Thoracic aorta (tissue), 2 donors: Measurements from ENCODE around the gene PARD3. TPM values are rescaled to one million over a fixed set of nuclear protein-coding genes. Genes with fewer than 3 reads are reported as not detected.

Source experiments
- ATAC-seq: fragments of 150-250 bp; one replicate; pipeline ENCODE4 v1.8.0; 2017; ENCODE audit warnings: low read depth; ENCODE audit not compliant: insufficient number of reproducible peaks, low FRiP score
- DNase-seq: peaks from one replicate; pipeline ENCODE4 v3.0.0-alpha.2; 2020; ENCODE audit warnings: low spot score
- H3K27ac ChIP-seq, 2 donors: fragments of 200-600 bp; sonication (generic); 1 replicate in 1 of 2; 2 replicates in 1 of 2; pipeline ENCODE4 v1.5.1; 2016; ENCODE audit warnings: mild to moderate bottlenecking in 2 of 2, moderate library complexity in 2 of 2
- H3K27me3 ChIP-seq: fragments of 200-600 bp; sonication (generic); replicated peaks from 2 replicates; pipeline ENCODE4 v1.6.0; 2016; ENCODE audit warnings: mild to moderate bottlenecking; ENCODE audit not compliant: insufficient read depth
- H3K36me3 ChIP-seq: fragments of 200-600 bp; sonication (generic); one replicate; pipeline ENCODE4 v1.5.1; 2016
- H3K4me1 ChIP-seq, 2 donors: fragments of 200-600 bp; sonication (generic); 1 replicate in 1 of 2; 2 replicates in 1 of 2; pipeline versions ENCODE4 v1.5.1 to v1.6.0; 2016; ENCODE audit warnings: low read depth in 2 of 2, mild to moderate bottlenecking in 1 of 2; ENCODE audit not compliant: control insufficient read depth in 1 of 2
- H3K4me3 ChIP-seq: fragments of 200-600 bp; sonication (generic); 2 replicates; pipeline ENCODE4 v1.5.1; 2016; ENCODE audit warnings: mild to moderate bottlenecking
- H3K9me3 ChIP-seq: fragments of 200-600 bp; sonication (generic); 2 replicates; pipeline ENCODE4 v1.5.1; 2016
- total RNA-seq, 2 donors: library from RNA; depleted of rRNA; stranded (reverse); fragments of >200 nt; gene quantifications; one replicate each; pipeline versions ENCODE4 v1.1.0 to v1.2.3, GENCODE V29; 2016
- TF ChIP-seq, protein P1 (sequence below): fragments of 200-600 bp; sonication (generic); IDR thresholded peaks from one replicate; pipeline ENCODE4 v1.5.1; 2019; ENCODE audit warnings: antibody characterized with exemption

PARD3 gene
- total RNA-seq, 2 donors from 2014 or later: 16.7 to 34.5 TPM

DNA sequence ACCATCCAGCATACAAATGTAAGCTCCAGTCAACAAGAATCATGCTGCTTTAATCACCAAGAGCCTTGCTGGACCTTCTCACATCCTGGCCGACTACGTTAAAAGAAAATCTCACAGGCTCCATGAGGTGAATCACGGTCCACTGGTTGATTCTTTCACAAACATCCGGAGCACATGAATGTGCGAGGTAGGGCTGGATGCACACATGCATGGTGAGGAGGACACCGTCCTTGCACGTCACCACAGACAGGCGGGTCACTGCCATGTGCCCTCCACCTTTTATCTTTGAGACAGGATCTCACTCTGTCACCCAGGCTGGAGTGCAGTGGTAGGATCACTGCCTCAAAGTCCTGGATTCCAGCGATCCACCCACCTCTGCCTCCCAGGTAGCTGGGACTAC is 265.1 kb downstream of the PARD3 start:
- no peak for ATAC-seq
- Histone ChIP-seq H3K4me3 (no peak overlapping the region), H3K36me3 (no peaks in the 10 kb centered on the region)

GRCh38 chr10:34549001-34549400 is 266.1 kb downstream of the PARD3 start:
- no peak overlapping the region for H3K4me3 ChIP-seq
- ATAC-seq (no peak), DNase-seq (no peak)
- no peak overlapping the region for H3K27ac ChIP-seq
- H3K36me3 ChIP-seq: no peaks in the 10 kb centered on the region
- H3K27me3 ChIP-seq: no peaks in the 10 kb centered on the region
- no peaks in the 10 kb centered on the region for H3K9me3 ChIP-seq
- TF ChIP-seq, protein P1, sequence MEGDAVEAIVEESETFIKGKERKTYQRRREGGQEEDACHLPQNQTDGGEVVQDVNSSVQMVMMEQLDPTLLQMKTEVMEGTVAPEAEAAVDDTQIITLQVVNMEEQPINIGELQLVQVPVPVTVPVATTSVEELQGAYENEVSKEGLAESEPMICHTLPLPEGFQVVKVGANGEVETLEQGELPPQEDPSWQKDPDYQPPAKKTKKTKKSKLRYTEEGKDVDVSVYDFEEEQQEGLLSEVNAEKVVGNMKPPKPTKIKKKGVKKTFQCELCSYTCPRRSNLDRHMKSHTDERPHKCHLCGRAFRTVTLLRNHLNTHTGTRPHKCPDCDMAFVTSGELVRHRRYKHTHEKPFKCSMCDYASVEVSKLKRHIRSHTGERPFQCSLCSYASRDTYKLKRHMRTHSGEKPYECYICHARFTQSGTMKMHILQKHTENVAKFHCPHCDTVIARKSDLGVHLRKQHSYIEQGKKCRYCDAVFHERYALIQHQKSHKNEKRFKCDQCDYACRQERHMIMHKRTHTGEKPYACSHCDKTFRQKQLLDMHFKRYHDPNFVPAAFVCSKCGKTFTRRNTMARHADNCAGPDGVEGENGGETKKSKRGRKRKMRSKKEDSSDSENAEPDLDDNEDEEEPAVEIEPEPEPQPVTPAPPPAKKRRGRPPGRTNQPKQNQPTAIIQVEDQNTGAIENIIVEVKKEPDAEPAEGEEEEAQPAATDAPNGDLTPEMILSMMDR: no peak
- peaks cover 5 to 9% of the 10 kb centered on the region in 2 donors for H3K4me1 ChIP-seq

More for the DNA sequence above, 265.1 kb downstream of the PARD3 start:
- Histone ChIP-seq H3K27ac (no peak overlapping the region), H3K9me3 (no peaks in the 10 kb centered on the region), H3K4me1 (peaks cover 5 to 9% of the 10 kb centered on the region in 2 donors), H3K27me3 (no peaks in the 10 kb centered on the region)
- TF ChIP-seq, protein P1: no peak
- no peak for DNase-seq

- DNase-seq: no peak
- H3K4me1 ChIP-seq: peaks cover 5 to 9% of the 10 kb centered on the region in 2 donors
- TF ChIP-seq, protein P1: no peak
- H3K27ac ChIP-seq: no peak overlapping the region
- no peaks in the 10 kb centered on the region for H3K9me3 ChIP-seq
- ATAC-seq: no peak
- H3K4me3 ChIP-seq: no peak overlapping the region
- H3K36me3 ChIP-seq: no peaks in the 10 kb centered on the region
- H3K27me3 ChIP-seq: no peaks in the 10 kb centered on the region
Measured at GRCh38 chr10:34548466-34548865, 266.6 kb downstream of the PARD3 start.

- H3K9me3 ChIP-seq: no peaks in the 10 kb centered on the region
- H3K36me3 ChIP-seq: no peaks in the 10 kb centered on the region
- ATAC-seq (no peak), DNase-seq (no peak)
- H3K27ac ChIP-seq: no peak overlapping the region
- no peaks in the 10 kb centered on the region for H3K27me3 ChIP-seq
- peaks cover 5 to 9% of the 10 kb centered on the region in 2 donors for H3K4me1 ChIP-seq
- H3K4me3 ChIP-seq: no peak overlapping the region
- TF ChIP-seq, protein P1: no peak
Measured at GRCh38 chr10:34547695-34548094, 267.4 kb downstream of the PARD3 start.

- peaks cover 5 to 9% of the 10 kb centered on the region in 2 donors for H3K4me1 ChIP-seq
- ATAC-seq (no peak), DNase-seq (no peak)
- H3K36me3 ChIP-seq: no peaks in the 10 kb centered on the region
- no peaks in the 10 kb centered on the region for H3K9me3 ChIP-seq
- H3K27me3 ChIP-seq: no peaks in the 10 kb centered on the region
- H3K4me3 ChIP-seq: no peak overlapping the region
- TF ChIP-seq, protein P1: no peak
- no peak overlapping the region for H3K27ac ChIP-seq
Measured at GRCh38 chr10:34547291-34547690, 267.8 kb downstream of the PARD3 start.
